C4-2B (cell line): ENCODE results near the gene SRPK2.

Experiments
- H3K27ac ChIP-seq: fragments of 450-650 bp; 2 replicates; pipeline ENCODE4 v1.5.1; 2017
- ZFX ChIP-seq: fragments of 450-650 bp; IDR thresholded peaks from 2 replicates; pipeline ENCODE4 v1.6.1; 2017
- TF ChIP-seq, protein P1 (sequence below): fragments of 450-650 bp; conservative IDR thresholded peaks from 2 replicates; pipeline ENCODE4 v1.5.1; 2017; ENCODE audit warnings: mild to moderate bottlenecking

The SRPK2 gene

DNA sequence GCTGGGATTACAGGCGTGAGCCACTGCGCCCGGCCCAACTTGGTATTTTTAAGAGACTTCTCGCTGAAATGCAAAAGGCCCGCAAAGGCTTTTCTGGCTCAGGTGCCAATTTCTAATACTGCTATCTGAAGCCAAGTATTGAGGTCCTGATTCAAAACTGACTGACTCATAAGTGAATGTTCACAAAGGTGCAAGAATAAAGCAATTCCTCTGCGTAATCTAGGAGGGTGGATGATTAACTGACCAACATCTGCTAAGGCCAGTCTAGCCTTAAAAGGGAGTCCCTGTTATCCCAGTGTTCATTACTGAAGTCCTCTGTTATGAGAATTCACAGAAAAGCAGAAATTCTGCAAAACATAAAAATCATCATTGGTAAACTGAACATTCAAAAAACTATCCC is 111.4 kb downstream of the SRPK2 start:
- H3K27ac ChIP-seq, result no peak overlapping the region

DNA sequence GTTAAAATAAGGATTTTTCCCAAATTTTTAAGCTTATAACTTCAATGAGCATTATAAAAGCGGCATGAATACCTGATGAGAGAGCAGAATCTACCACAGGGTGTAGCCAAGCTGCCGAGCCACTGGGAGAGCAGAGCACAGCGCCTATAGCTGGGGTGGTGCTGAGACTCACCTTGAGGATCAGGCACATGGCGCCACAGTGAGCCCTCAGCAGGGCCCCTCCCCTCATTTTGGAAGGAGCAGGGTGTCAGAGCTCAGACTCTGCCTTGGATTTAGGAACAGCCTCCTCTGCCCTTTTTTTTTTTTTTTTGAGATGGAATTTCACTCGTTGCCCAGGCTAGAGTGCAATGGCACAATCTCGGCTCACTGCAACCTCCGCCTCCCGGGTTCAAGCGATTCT is 118.6 kb downstream of the SRPK2 start:
- TF ChIP-seq, protein P1, sequence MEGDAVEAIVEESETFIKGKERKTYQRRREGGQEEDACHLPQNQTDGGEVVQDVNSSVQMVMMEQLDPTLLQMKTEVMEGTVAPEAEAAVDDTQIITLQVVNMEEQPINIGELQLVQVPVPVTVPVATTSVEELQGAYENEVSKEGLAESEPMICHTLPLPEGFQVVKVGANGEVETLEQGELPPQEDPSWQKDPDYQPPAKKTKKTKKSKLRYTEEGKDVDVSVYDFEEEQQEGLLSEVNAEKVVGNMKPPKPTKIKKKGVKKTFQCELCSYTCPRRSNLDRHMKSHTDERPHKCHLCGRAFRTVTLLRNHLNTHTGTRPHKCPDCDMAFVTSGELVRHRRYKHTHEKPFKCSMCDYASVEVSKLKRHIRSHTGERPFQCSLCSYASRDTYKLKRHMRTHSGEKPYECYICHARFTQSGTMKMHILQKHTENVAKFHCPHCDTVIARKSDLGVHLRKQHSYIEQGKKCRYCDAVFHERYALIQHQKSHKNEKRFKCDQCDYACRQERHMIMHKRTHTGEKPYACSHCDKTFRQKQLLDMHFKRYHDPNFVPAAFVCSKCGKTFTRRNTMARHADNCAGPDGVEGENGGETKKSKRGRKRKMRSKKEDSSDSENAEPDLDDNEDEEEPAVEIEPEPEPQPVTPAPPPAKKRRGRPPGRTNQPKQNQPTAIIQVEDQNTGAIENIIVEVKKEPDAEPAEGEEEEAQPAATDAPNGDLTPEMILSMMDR, result no peak
- TF ChIP-seq ZFX, result no peak
- no peak overlapping the region for H3K27ac ChIP-seq

More for the DNA sequence above, 111.4 kb downstream of the SRPK2 start:
- TF ChIP-seq, protein P1, result no peak

DNA sequence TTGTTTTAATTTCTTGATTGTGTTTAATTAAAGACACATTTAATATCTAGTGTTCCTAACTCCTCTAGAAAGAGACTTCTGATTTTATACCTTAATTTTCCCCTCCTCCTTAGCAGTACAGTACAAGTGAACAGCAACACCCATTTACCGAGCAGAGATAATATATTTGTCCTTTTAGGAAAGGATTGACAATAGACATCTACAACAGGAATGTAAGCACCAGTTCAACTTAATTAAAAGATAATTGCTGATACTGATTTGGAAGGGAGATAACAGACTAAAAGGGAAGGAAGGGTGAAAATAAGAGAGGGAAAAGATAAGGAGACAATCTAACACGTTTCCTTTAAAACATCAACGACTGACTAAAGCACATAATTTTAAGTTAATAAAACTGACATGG is 119.3 kb downstream of the SRPK2 start:
- H3K27ac ChIP-seq, result no peak overlapping the region
- TF ChIP-seq, protein P1, result no peak
- TF ChIP-seq ZFX, result no peak

DNA sequence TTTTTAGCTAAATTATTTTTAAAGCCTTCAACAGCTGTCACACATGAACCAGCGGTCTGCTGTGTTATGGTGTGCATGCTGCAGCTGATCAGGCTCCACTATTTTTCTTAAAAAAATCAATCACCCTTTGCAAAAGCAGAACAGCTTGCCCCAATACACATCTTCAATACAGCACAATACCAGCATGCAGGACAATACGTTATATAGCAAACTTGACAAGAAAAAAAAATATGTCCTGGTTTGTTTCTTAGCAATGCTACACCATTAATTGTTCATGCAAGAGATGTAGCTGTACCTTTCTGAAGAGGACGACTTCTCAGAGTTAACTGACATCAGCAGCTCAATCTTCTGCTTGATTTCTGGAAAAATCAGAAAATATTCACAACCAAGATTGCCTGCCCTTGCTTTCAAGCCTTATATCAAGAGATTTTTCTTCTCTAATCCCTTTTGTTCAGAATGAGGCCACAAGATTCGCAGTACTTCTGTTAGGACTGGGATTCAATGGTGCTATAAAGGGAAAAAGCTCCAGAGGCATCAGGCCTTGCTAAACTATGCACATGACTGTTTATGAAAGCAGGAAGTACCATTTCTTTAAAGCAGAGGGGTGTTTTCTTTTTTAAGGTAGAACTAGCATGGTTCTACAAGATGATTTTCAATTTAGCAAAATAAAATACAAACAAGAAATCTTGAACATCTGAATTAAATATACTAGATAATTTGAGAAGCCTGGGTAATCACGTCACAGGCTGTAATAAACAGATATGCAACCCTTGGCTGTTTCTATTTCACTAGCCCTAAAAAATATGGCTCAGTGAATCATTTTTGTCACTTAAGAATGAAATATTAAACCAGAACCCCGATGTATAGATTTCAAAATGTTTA is 120.0 kb downstream of the SRPK2 start:
- H3K27ac ChIP-seq, result no peak overlapping the region

DNA sequence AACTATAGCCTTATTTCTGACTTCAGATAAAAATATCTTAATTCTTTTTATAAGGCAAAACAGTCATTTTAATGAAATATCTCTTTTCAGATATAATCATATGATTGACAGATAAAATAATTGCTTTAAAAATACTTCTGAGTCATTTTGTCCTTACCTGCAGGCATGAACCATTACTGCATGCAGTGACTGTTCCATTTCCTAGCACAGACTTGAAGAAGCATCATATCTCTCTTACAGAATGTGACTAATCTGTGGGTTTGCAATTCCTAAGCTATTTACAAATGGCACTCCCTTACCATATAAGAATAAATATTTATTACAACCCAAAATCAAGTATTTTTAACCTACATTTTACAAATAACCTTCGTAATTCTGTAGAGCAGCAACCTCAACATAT is 120.7 kb downstream of the SRPK2 start:
- no peak overlapping the region for H3K27ac ChIP-seq
- TF ChIP-seq, protein P1, result no peak
- TF ChIP-seq ZFX, result no peak

More for the DNA sequence above, 120.0 kb downstream of the SRPK2 start:
- TF ChIP-seq, protein P1, result no peak
- TF ChIP-seq ZFX, result no peak

DNA sequence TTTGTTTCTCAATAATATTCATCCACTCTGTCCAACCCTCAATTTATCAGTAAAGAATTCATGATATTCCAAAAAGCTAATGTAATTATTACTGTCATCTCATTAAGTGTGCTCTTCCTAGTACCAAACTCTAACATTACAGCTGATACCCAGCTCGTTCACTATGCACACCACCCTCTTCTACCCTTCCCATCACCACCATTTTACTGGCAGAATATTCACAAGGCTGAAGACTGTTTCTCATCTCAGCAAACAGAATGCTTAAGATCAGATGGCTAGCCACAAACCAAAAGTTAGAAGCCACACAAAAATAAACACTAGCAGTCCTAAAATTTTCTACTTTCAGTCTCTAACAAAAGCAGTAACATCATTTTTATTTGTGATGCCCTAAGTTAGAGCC is 121.5 kb downstream of the SRPK2 start:
- TF ChIP-seq, protein P1, result no peak
- TF ChIP-seq ZFX, result no peak
- no peak overlapping the region for H3K27ac ChIP-seq

DNA sequence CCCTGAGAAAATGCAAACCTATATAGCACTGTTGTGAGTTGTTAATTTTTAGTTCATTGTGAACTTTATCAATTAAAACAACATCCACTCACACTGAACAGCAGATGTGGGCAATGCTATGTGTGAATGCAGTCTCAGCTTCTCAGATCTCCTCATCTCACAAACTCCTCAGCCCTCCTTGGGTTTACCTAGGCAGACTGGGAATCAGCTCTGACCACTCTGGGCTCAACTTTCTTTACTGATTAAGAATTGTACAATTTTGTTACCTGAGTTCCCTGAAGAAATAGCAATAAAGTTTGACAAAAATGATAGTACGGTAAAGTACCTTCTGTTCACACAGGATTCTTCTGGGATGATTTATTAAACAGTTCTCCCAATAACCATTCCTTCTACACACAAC is 124.0 kb downstream of the SRPK2 start:
- no peak overlapping the region for H3K27ac ChIP-seq
- no peak for TF ChIP-seq ZFX
- TF ChIP-seq, protein P1, result no peak
